ENCODE results near the gene COPA. TPM values are rescaled to one million over a fixed set of nuclear protein-coding genes. Genes with fewer than 3 reads are reported as not detected.

Gene COPA
- total RNA-seq, 1 donor from 2014 or later = 94.8 TPM

GRCh38 chr1:160363010-160363409 lies 20.0 kb upstream of the COPA start:
- DNase-seq (ENCODE audit: low spot score) (peak; percentile 33), ATAC-seq (no peak)

GRCh38 chr1:160362168-160362957 lies 19.3 kb upstream of the COPA start:
- ATAC-seq (no peak), DNase-seq (ENCODE audit: low spot score) (peak; percentile 29)

GRCh38 chr1:160361814-160362167 lies 18.7 kb upstream of the COPA start:
- ATAC-seq (no peak), DNase-seq (ENCODE audit: low spot score) (no peak)

GRCh38 chr1:160361199-160361598 lies 18.1 kb upstream of the COPA start:
- DNase-seq (ENCODE audit: low spot score) (no peak), ATAC-seq (no peak)

- ATAC-seq = no peak
- DNase-seq (ENCODE audit: low spot score) = peak; percentile 36
Measured at GRCh38 chr1:160360227-160360695, 17.2 kb upstream of the COPA start.

- peak; percentile 31 for DNase-seq (ENCODE audit: low spot score)
Measured at GRCh38 chr1:160359559-160360226, 16.6 kb upstream of the COPA start.

GRCh38 chr1:160358073-160358472 lies 15.0 kb upstream of the COPA start:
- ATAC-seq = no peak
- peak; percentile 21 for DNase-seq (ENCODE audit: low spot score)

More at GRCh38 chr1:160359559-160360226, 16.6 kb upstream of the COPA start:
- ATAC-seq = no peak

GRCh38 chr1:160357286-160358002 lies 14.4 kb upstream of the COPA start:
- DNase-seq (ENCODE audit: low spot score) (peak; percentile 19), ATAC-seq (no peak)

- peak; percentile 15 for DNase-seq (ENCODE audit: low spot score)
- ATAC-seq = peak; percentile 35
Measured at GRCh38 chr1:160354388-160354985, 11.4 kb upstream of the COPA start.

GRCh38 chr1:160353223-160353622 lies 10.2 kb upstream of the COPA start:
- ATAC-seq = no peak
- peak; percentile 7 for DNase-seq (ENCODE audit: low spot score)

GRCh38 chr1:160352555-160352954 lies 9.5 kb upstream of the COPA start:
- ATAC-seq (no peak), DNase-seq (ENCODE audit: low spot score) (peak; percentile 11)

- no peak for ATAC-seq
- no peak for DNase-seq (ENCODE audit: low spot score)
Measured at GRCh38 chr1:160351629-160352028, 8.6 kb upstream of the COPA start.

- ATAC-seq (no peak), DNase-seq (ENCODE audit: low spot score) (no peak)
Measured at GRCh38 chr1:160346958-160347357, 3.9 kb upstream of the COPA start.

- ATAC-seq = no peak
- DNase-seq (ENCODE audit: low spot score) = no peak
Measured at GRCh38 chr1:160346463-160346862, 3.4 kb upstream of the COPA start.

GRCh38 chr1:160344936-160345335 lies 1.9 kb upstream of the COPA start:
- no peak for DNase-seq (ENCODE audit: low spot score)
- no peak for ATAC-seq

GRCh38 chr1:160344241-160344640 lies 1.2 kb upstream of the COPA start:
- no peak for DNase-seq (ENCODE audit: low spot score)

GRCh38 chr1:160342526-160342925 lies 524 bp downstream of the COPA start:
- DNase-seq (ENCODE audit: low spot score) (no peak), ATAC-seq (peak; percentile 16)

More at GRCh38 chr1:160344241-160344640, 1.2 kb upstream of the COPA start:
- no peak for ATAC-seq

GRCh38 chr1:160340866-160341265 lies 2.2 kb downstream of the COPA start:
- DNase-seq (ENCODE audit: low spot score) (no peak), ATAC-seq (no peak)

- ATAC-seq (no peak), DNase-seq (ENCODE audit: low spot score) (no peak)
Measured at GRCh38 chr1:160340146-160340545, 2.9 kb downstream of the COPA start.

GRCh38 chr1:160338580-160338979 lies 4.5 kb downstream of the COPA start:
- DNase-seq (ENCODE audit: low spot score) (no peak), ATAC-seq (no peak)

- DNase-seq (ENCODE audit: low spot score) = no peak
- ATAC-seq = no peak
Measured at GRCh38 chr1:160332516-160332915, 10.5 kb downstream of the COPA start.
